CD4-positive, alpha-beta T cell treated with Interleukin-12 subunit alpha and Interleukin-12 subunit beta, for 1 hour (primary cell): Measurements from ENCODE around the gene MTSS2.
"Not testable (repeated sequence)": the region's sequence is repeated elsewhere in the genome, so short reads cannot be mapped to it uniquely, and the experiment has no call there.

Experiments used
- DNase-seq: peaks from one replicate; pipeline ENCODE4 v3.0.0-alpha.2; 2020

MTSS2 gene

GRCh38 chr16:70649300-70649699 lies 36.6 kb downstream of the MTSS2 start:
- no peak for DNase-seq

GRCh38 chr16:70648606-70649005 lies 37.2 kb downstream of the MTSS2 start:
- no peak for DNase-seq

GRCh38 chr16:70647441-70648359 lies 38.2 kb downstream of the MTSS2 start:
- DNase-seq, result no peak

GRCh38 chr16:70646260-70647241 lies 39.3 kb downstream of the MTSS2 start, which contains the start of gene IL34:
TSS of gene IL34 (plus strand) at chr16:70646559. CDS start at chr16:70646948, 389 bp downstream.
- no peak for DNase-seq

GRCh38 chr16:70644763-70645597 lies 40.9 kb downstream of the MTSS2 start:
- DNase-seq, result no peak

GRCh38 chr16:70643264-70643663 lies 42.6 kb downstream of the MTSS2 start:
- DNase-seq, result not testable (repeated sequence)

GRCh38 chr16:70642633-70643032 lies 43.2 kb downstream of the MTSS2 start:
- DNase-seq, result no peak

- no peak for DNase-seq
Observed at GRCh38 chr16:70638814-70639792, 46.8 kb downstream of the MTSS2 start.
